ENCODE measurements around the gene NKX6-2.
"Not testable (repeated sequence)": the region's sequence is repeated elsewhere in the genome, so short reads cannot be mapped to it uniquely, and the experiment has no call there.

The NKX6-2 gene

GRCh38 chr10:132826524-132827422 is 40.8 kb upstream of the NKX6-2 start:
- Histone ChIP-seq H3K4me1 (ENCODE audit: control insufficient read depth, insufficient read depth, low read length) (no peaks in the 10 kb centered on the region), H3K4me2 (ENCODE audit: low read length) (no peak overlapping the region), H3K9me3 (replicated peaks; ENCODE audit: low read length) (no peaks in the 10 kb centered on the region), H3K36me3 (ENCODE audit: insufficient read depth, low read length) (no peaks in the 10 kb centered on the region), H3K27me3 (ENCODE audit: control insufficient read depth, insufficient read depth, low read length) (peaks cover 19% of the 10 kb centered on the region), H3K9ac (ENCODE audit: low read depth, low read length) (no peak overlapping the region), H3K4me3 (ENCODE audit: low read length) (no peak overlapping the region)

- H3K9me3 ChIP-seq (replicated peaks; ENCODE audit: low read length); H3K36me3 ChIP-seq (ENCODE audit: insufficient read depth, low read length); H3K4me1 ChIP-seq (ENCODE audit: control insufficient read depth, insufficient read depth, low read length): not testable (repeated sequence)
These were observed 40.0 kb upstream of the NKX6-2 start for GRCh38 chr10:132825783-132826523.

GRCh38 chr10:132820056-132820455 is 34.1 kb upstream of the NKX6-2 start:
- Histone ChIP-seq H3K36me3 (ENCODE audit: insufficient read depth, low read length) (no peaks in the 10 kb centered on the region), H3K4me3 (ENCODE audit: low read length) (no peak overlapping the region), H3K4me1 (ENCODE audit: control insufficient read depth, insufficient read depth, low read length) (no peaks in the 10 kb centered on the region), H3K9ac (ENCODE audit: low read depth, low read length) (no peak overlapping the region), H3K9me3 (replicated peaks; ENCODE audit: low read length) (peaks cover 6% of the 10 kb centered on the region), H3K27me3 (ENCODE audit: control insufficient read depth, insufficient read depth, low read length) (peaks cover 8% of the 10 kb centered on the region), H3K4me2 (ENCODE audit: low read length) (no peak overlapping the region)

More at GRCh38 chr10:132825783-132826523, 40.0 kb upstream of the NKX6-2 start:
- H3K4me3 ChIP-seq (ENCODE audit: low read length); H3K9ac ChIP-seq (ENCODE audit: low read depth, low read length); H3K4me2 ChIP-seq (ENCODE audit: low read length): not testable (repeated sequence)
- peaks cover 13% of the 10 kb centered on the region for H3K27me3 ChIP-seq (ENCODE audit: control insufficient read depth, insufficient read depth, low read length)

- Histone ChIP-seq H3K27me3 (ENCODE audit: control insufficient read depth, insufficient read depth, low read length) (peaks cover 12% of the 10 kb centered on the region), H3K4me3 (ENCODE audit: low read length) (no peak overlapping the region), H3K9ac (ENCODE audit: low read depth, low read length) (no peak overlapping the region), H3K4me1 (ENCODE audit: control insufficient read depth, insufficient read depth, low read length) (no peaks in the 10 kb centered on the region), H3K36me3 (ENCODE audit: insufficient read depth, low read length) (no peaks in the 10 kb centered on the region), H3K4me2 (ENCODE audit: low read length) (no peak overlapping the region), H3K9me3 (replicated peaks; ENCODE audit: low read length) (peaks cover 6% of the 10 kb centered on the region)
These were observed 31.8 kb upstream of the NKX6-2 start for GRCh38 chr10:132817701-132818211.

GRCh38 chr10:132816718-132817117 is 30.8 kb upstream of the NKX6-2 start:
- H3K4me3 ChIP-seq (ENCODE audit: low read length): no peak overlapping the region
- no peak overlapping the region for H3K9ac ChIP-seq (ENCODE audit: low read depth, low read length)
- H3K4me2 ChIP-seq (ENCODE audit: low read length): no peak overlapping the region
- no peaks in the 10 kb centered on the region for H3K36me3 ChIP-seq (ENCODE audit: insufficient read depth, low read length)
- peaks cover 6% of the 10 kb centered on the region for H3K9me3 ChIP-seq (replicated peaks; ENCODE audit: low read length)
- H3K27me3 ChIP-seq (ENCODE audit: control insufficient read depth, insufficient read depth, low read length): peaks cover 12% of the 10 kb centered on the region
- no peaks in the 10 kb centered on the region for H3K4me1 ChIP-seq (ENCODE audit: control insufficient read depth, insufficient read depth, low read length)

GRCh38 chr10:132815168-132815857 is 29.4 kb upstream of the NKX6-2 start:
- Histone ChIP-seq H3K36me3 (ENCODE audit: insufficient read depth, low read length) (no peaks in the 10 kb centered on the region), H3K27me3 (ENCODE audit: control insufficient read depth, insufficient read depth, low read length) (peaks cover 12% of the 10 kb centered on the region), H3K9ac (ENCODE audit: low read depth, low read length) (no peak overlapping the region), H3K9me3 (replicated peaks; ENCODE audit: low read length) (peaks cover 6% of the 10 kb centered on the region), H3K4me2 (ENCODE audit: low read length) (no peak overlapping the region), H3K4me1 (ENCODE audit: control insufficient read depth, insufficient read depth, low read length) (no peaks in the 10 kb centered on the region), H3K4me3 (ENCODE audit: low read length) (no peak overlapping the region)

- H3K9me3 ChIP-seq (replicated peaks; ENCODE audit: low read length): peaks cover 3% of the 10 kb centered on the region
These were observed 28.5 kb upstream of the NKX6-2 start for GRCh38 chr10:132814469-132814856.

GRCh38 chr10:132813560-132814468 is 27.9 kb upstream of the NKX6-2 start:
- Histone ChIP-seq H3K4me3 (ENCODE audit: low read length) (no peak overlapping the region), H3K4me2 (ENCODE audit: low read length) (no peak overlapping the region), H3K9ac (ENCODE audit: low read depth, low read length) (no peak overlapping the region), H3K9me3 (replicated peaks; ENCODE audit: low read length) (no peaks in the 10 kb centered on the region), H3K27me3 (ENCODE audit: control insufficient read depth, insufficient read depth, low read length) (peaks cover 12% of the 10 kb centered on the region), H3K36me3 (ENCODE audit: insufficient read depth, low read length) (no peaks in the 10 kb centered on the region), H3K4me1 (ENCODE audit: control insufficient read depth, insufficient read depth, low read length) (no peaks in the 10 kb centered on the region)

More at GRCh38 chr10:132814469-132814856, 28.5 kb upstream of the NKX6-2 start:
- Histone ChIP-seq H3K9ac (ENCODE audit: low read depth, low read length) (no peak overlapping the region), H3K27me3 (ENCODE audit: control insufficient read depth, insufficient read depth, low read length) (peaks cover 12% of the 10 kb centered on the region), H3K4me3 (ENCODE audit: low read length) (no peak overlapping the region), H3K36me3 (ENCODE audit: insufficient read depth, low read length) (no peaks in the 10 kb centered on the region), H3K4me2 (ENCODE audit: low read length) (no peak overlapping the region), H3K4me1 (ENCODE audit: control insufficient read depth, insufficient read depth, low read length) (no peaks in the 10 kb centered on the region)

- H3K4me2 ChIP-seq (ENCODE audit: low read length): no peak overlapping the region
- peaks cover 12% of the 10 kb centered on the region for H3K27me3 ChIP-seq (ENCODE audit: control insufficient read depth, insufficient read depth, low read length)
- H3K4me3 ChIP-seq (ENCODE audit: low read length): no peak overlapping the region
- no peaks in the 10 kb centered on the region for H3K9me3 ChIP-seq (replicated peaks; ENCODE audit: low read length)
- H3K4me1 ChIP-seq (ENCODE audit: control insufficient read depth, insufficient read depth, low read length): no peaks in the 10 kb centered on the region
- no peak overlapping the region for H3K9ac ChIP-seq (ENCODE audit: low read depth, low read length)
- H3K36me3 ChIP-seq (ENCODE audit: insufficient read depth, low read length): no peaks in the 10 kb centered on the region
These were observed 27.1 kb upstream of the NKX6-2 start for GRCh38 chr10:132813001-132813401.

GRCh38 chr10:132812520-132812919 is 26.6 kb upstream of the NKX6-2 start:
- Histone ChIP-seq H3K9ac (ENCODE audit: low read depth, low read length) (no peak overlapping the region), H3K36me3 (ENCODE audit: insufficient read depth, low read length) (no peaks in the 10 kb centered on the region), H3K9me3 (replicated peaks; ENCODE audit: low read length) (no peaks in the 10 kb centered on the region), H3K4me2 (ENCODE audit: low read length) (no peak overlapping the region), H3K4me1 (ENCODE audit: control insufficient read depth, insufficient read depth, low read length) (no peaks in the 10 kb centered on the region), H3K4me3 (ENCODE audit: low read length) (no peak overlapping the region), H3K27me3 (ENCODE audit: control insufficient read depth, insufficient read depth, low read length) (peaks cover 12% of the 10 kb centered on the region)

All from skeletal muscle satellite cell (primary cell).